Body of pancreas (tissue), 4 donors: ENCODE results near the gene FES.

ENCODE experiments used
- POLR2A ChIP-seq, 3 donors: fragments of 450-650 bp; IDR thresholded peaks; one replicate each; pipeline ENCODE4 v1.6.1; 2016; ENCODE audit warnings: antibody characterized with exemption in 3 of 3, mild to moderate bottlenecking in 2 of 3
- TF ChIP-seq, protein P1 (sequence below), 7 experiments: fragments of 450-650 bp in 4 of 7; fragments of 200-600 bp in 3 of 7; sonication (generic) in 3 of 7; IDR thresholded peaks; one replicate each; pipeline ENCODE4 v1.5.1; 2016 to 2019; ENCODE audit warnings: antibody characterized with exemption in 7 of 7

DNA sequence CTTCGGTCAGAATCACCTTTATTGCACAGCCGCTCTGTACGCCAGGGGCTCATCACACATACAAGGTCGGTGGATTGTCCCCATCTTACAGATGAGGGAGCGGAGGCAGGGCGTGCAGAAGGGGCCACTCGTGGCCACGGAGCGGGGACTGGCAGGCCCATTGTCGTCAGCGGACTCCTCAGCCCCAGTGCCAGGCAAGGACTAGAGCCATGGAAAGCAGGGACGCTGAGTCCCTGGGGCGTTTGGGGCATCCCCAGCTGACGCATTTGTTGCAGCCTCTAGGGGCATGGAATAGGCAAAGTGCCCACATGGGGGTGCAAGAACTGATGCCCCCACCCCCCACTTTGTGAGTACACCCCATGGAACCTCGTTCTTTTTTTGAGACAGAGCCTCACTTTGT is 45.8 kb upstream of the FES start:
- TF ChIP-seq, protein P1, sequence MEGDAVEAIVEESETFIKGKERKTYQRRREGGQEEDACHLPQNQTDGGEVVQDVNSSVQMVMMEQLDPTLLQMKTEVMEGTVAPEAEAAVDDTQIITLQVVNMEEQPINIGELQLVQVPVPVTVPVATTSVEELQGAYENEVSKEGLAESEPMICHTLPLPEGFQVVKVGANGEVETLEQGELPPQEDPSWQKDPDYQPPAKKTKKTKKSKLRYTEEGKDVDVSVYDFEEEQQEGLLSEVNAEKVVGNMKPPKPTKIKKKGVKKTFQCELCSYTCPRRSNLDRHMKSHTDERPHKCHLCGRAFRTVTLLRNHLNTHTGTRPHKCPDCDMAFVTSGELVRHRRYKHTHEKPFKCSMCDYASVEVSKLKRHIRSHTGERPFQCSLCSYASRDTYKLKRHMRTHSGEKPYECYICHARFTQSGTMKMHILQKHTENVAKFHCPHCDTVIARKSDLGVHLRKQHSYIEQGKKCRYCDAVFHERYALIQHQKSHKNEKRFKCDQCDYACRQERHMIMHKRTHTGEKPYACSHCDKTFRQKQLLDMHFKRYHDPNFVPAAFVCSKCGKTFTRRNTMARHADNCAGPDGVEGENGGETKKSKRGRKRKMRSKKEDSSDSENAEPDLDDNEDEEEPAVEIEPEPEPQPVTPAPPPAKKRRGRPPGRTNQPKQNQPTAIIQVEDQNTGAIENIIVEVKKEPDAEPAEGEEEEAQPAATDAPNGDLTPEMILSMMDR (IDR thresholded peaks at IDR 0.05), result no peak
- no peak for TF ChIP-seq POLR2A (IDR thresholded peaks at IDR 0.05)
